NOMO-1 (cell line): ENCODE data around the gene ELL2.

Experiments used
- DNase-seq, 2 experiments: peaks; one replicate each; lab custom pipeline; 2025; ENCODE audit not compliant: unreplicated experiment in 2 of 2; lab: John Stamatoyannopoulos, UW

Gene ELL2

GRCh38 chr5:95961617-95962474, at the start of gene ELL2:
TSS of gene ELL2 (minus strand) at chr5:95961851. CDS start at chr5:95961721, 130 bp downstream.
- DNase-seq = peak; percentile 97 to 98

- no peak for DNase-seq
Measured at GRCh38 chr5:96008987-96009647, 47.5 kb upstream of the ELL2 start.

GRCh38 chr5:96008487-96008886, 46.8 kb upstream of the ELL2 start:
- DNase-seq = no peak

- no peak for DNase-seq
Measured at GRCh38 chr5:96007051-96007450, 45.4 kb upstream of the ELL2 start.

GRCh38 chr5:96006291-96006690, 44.6 kb upstream of the ELL2 start:
- DNase-seq = no peak

- no peak for DNase-seq
Measured at GRCh38 chr5:96004754-96005153, 43.1 kb upstream of the ELL2 start.

GRCh38 chr5:96004087-96004486, 42.4 kb upstream of the ELL2 start:
- DNase-seq = no peak

GRCh38 chr5:96001262-96001661, 39.6 kb upstream of the ELL2 start:
- no peak for DNase-seq

- DNase-seq = no peak
Measured at GRCh38 chr5:96000308-96000707, 38.7 kb upstream of the ELL2 start.

- no peak for DNase-seq
Measured at GRCh38 chr5:95996904-95997723, 35.5 kb upstream of the ELL2 start.

- no peak for DNase-seq
Measured at GRCh38 chr5:95995962-95996489, 34.4 kb upstream of the ELL2 start.

- no peak for DNase-seq
Measured at GRCh38 chr5:95993776-95994175, 32.1 kb upstream of the ELL2 start.

- DNase-seq = no peak
Measured at GRCh38 chr5:95993266-95993665, 31.6 kb upstream of the ELL2 start.

GRCh38 chr5:95989283-95990048, 27.8 kb upstream of the ELL2 start:
- DNase-seq = no peak

- no peak for DNase-seq
Measured at GRCh38 chr5:95988877-95989276, 27.2 kb upstream of the ELL2 start.

- no peak for DNase-seq
Measured at GRCh38 chr5:95988094-95988493, 26.4 kb upstream of the ELL2 start.

GRCh38 chr5:95986937-95987520, 25.4 kb upstream of the ELL2 start:
- no peak for DNase-seq

- no peak for DNase-seq
Measured at GRCh38 chr5:95986001-95986400, 24.4 kb upstream of the ELL2 start.

- no peak for DNase-seq
Measured at GRCh38 chr5:95985249-95985648, 23.6 kb upstream of the ELL2 start.
